ENCODE measurements around the gene ITLN1.
"Not testable (repeated sequence)": the region's sequence is repeated elsewhere in the genome, so short reads cannot be mapped to it uniquely, and the experiment has no call there.

ITLN1 gene

GRCh38 chr1:160880216-160880615 lies 4.8 kb downstream of the ITLN1 start:
- DNase-seq (ENCODE audit: low read depth): no peak
- H3K4me3 ChIP-seq (ENCODE audit: control insufficient read depth, low read depth, low read length): no peak overlapping the region

GRCh38 chr1:160879056-160879455 lies 5.9 kb downstream of the ITLN1 start:
- no peak for DNase-seq (ENCODE audit: low read depth)
- no peak overlapping the region for H3K4me3 ChIP-seq (ENCODE audit: control insufficient read depth, low read depth, low read length)
- TF ChIP-seq CTCF (conservative IDR thresholded peaks at IDR 0.05; ENCODE audit: control insufficient read depth, insufficient read depth, low read depth, low read length): no peak

More at GRCh38 chr1:160880216-160880615, 4.8 kb downstream of the ITLN1 start:
- TF ChIP-seq CTCF (conservative IDR thresholded peaks at IDR 0.05; ENCODE audit: control insufficient read depth, insufficient read depth, low read depth, low read length): no peak

GRCh38 chr1:160877221-160877620 lies 7.8 kb downstream of the ITLN1 start:
- DNase-seq (ENCODE audit: low read depth): no peak
- no peak overlapping the region for H3K4me3 ChIP-seq (ENCODE audit: control insufficient read depth, low read depth, low read length)
- no peak for TF ChIP-seq CTCF (conservative IDR thresholded peaks at IDR 0.05; ENCODE audit: control insufficient read depth, insufficient read depth, low read depth, low read length)

- no peak for DNase-seq (ENCODE audit: low read depth)
- no peak overlapping the region for H3K4me3 ChIP-seq (ENCODE audit: control insufficient read depth, low read depth, low read length)
- no peak for TF ChIP-seq CTCF (conservative IDR thresholded peaks at IDR 0.05; ENCODE audit: control insufficient read depth, insufficient read depth, low read depth, low read length)
Measured at GRCh38 chr1:160876311-160876710, 8.7 kb downstream of the ITLN1 start.

GRCh38 chr1:160875591-160875990 lies 9.4 kb downstream of the ITLN1 start:
- H3K4me3 ChIP-seq (ENCODE audit: control insufficient read depth, low read depth, low read length); DNase-seq (ENCODE audit: low read depth): not testable (repeated sequence)

GRCh38 chr1:160874935-160875334 lies 10.0 kb downstream of the ITLN1 start:
- H3K4me3 ChIP-seq (ENCODE audit: control insufficient read depth, low read depth, low read length): no peak overlapping the region
- DNase-seq (ENCODE audit: low read depth): no peak
- no peak for TF ChIP-seq CTCF (conservative IDR thresholded peaks at IDR 0.05; ENCODE audit: control insufficient read depth, insufficient read depth, low read depth, low read length)

GRCh38 chr1:160868141-160868540 lies 16.8 kb downstream of the ITLN1 start:
- no peak overlapping the region for H3K4me3 ChIP-seq (ENCODE audit: control insufficient read depth, low read depth, low read length)
- DNase-seq (ENCODE audit: low read depth): no peak
- TF ChIP-seq CTCF (conservative IDR thresholded peaks at IDR 0.05; ENCODE audit: control insufficient read depth, insufficient read depth, low read depth, low read length): no peak

- not testable (repeated sequence) for H3K4me3 ChIP-seq (ENCODE audit: control insufficient read depth, low read depth, low read length); DNase-seq (ENCODE audit: low read depth)
Measured at GRCh38 chr1:160867651-160868050, 17.3 kb downstream of the ITLN1 start.

All from fibroblast of mammary gland (primary cell).